ENCODE measurements around the gene KIF16B.

- TF ChIP-seq CTCF (IDR thresholded peaks at IDR 0.05) (no peak), POLR2A (IDR thresholded peaks at IDR 0.05) (no peak)
Measured at GRCh38 chr20:16308754-16309153, 264.5 kb downstream of the KIF16B start.

Measured in uterus (tissue), 2 donors.